Measurements from ENCODE around the gene TCL1A. TPM values are rescaled to one million over a fixed set of nuclear protein-coding genes. Genes with fewer than 3 reads are reported as not detected.

Gene TCL1A
- total RNA-seq, 4 donors from 2014 or later, result 3.7 to 19.5 TPM; not detected in 2

DNA sequence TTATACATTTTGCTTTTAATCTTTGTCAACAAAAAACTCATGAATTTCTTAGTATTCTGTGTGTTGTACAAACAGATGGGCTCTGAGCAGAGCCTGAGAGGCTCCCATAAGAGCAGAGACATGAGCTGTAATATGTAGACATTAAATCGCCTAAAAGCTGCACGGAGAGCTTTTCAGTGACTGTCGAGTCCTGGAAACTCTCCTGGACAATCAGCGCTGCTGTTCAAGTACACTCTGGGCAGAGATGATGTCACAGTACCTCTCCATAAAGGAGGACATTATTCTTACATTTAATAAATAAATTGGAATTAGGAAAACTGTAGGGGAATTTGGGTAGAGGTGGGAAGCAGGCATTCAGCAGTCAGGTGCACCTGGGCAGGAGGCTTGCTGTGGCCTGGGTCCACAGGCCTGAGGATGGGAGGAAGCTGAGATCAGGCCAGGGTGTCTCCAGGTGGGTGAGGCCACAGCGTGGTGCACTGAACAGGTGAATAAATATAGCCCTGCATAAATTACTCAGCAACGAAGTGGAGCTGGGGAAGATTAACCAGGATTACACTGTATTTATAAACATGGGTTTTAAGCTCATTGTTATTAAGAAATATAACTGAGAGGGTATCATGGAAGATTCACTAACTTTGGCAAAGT is 13.3 kb upstream of the TCL1A start:
- TF ChIP-seq, protein P1, sequence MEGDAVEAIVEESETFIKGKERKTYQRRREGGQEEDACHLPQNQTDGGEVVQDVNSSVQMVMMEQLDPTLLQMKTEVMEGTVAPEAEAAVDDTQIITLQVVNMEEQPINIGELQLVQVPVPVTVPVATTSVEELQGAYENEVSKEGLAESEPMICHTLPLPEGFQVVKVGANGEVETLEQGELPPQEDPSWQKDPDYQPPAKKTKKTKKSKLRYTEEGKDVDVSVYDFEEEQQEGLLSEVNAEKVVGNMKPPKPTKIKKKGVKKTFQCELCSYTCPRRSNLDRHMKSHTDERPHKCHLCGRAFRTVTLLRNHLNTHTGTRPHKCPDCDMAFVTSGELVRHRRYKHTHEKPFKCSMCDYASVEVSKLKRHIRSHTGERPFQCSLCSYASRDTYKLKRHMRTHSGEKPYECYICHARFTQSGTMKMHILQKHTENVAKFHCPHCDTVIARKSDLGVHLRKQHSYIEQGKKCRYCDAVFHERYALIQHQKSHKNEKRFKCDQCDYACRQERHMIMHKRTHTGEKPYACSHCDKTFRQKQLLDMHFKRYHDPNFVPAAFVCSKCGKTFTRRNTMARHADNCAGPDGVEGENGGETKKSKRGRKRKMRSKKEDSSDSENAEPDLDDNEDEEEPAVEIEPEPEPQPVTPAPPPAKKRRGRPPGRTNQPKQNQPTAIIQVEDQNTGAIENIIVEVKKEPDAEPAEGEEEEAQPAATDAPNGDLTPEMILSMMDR (IDR thresholded peaks at IDR 0.05), result no peak
- TF ChIP-seq EP300 (IDR thresholded peaks at IDR 0.05; ENCODE audit: low read depth), result no peak
- TF ChIP-seq POLR2A (IDR thresholded peaks at IDR 0.05), result no peak
- TF ChIP-seq POLR2AphosphoS5 (IDR thresholded peaks at IDR 0.05), result no peak
- in situ Hi-C loops (cut with MboI; ENCODE audit: low pct_ligation_motif_present in 1 of 4, low pct_unique_long_range_greater_than_20kb in 1 of 4, low sequenced_read_pairs in 3 of 4) (no loop called here), intact Hi-C loops (cut with DNase I; ENCODE audit: low total_unique reads) (no loop called here)
- Histone ChIP-seq H3K27ac (no peak overlapping the region), H3K9me3 (peaks cover 2 to 8% of the 10 kb centered on the region in 2 donors), H3K27me3 (no peaks in the 10 kb centered on the region), H3K4me3 (no peak overlapping the region), H3K36me3 (no peaks in the 10 kb centered on the region), H3K4me1 (no peaks in the 10 kb centered on the region)
- no peak for DNase-seq
- 61 to 62% methylated on average over 3 to 6 of the region's 6 CpGs for WGBS, 2 donors (ENCODE audit: low coverage in 1 of 2)

DNA sequence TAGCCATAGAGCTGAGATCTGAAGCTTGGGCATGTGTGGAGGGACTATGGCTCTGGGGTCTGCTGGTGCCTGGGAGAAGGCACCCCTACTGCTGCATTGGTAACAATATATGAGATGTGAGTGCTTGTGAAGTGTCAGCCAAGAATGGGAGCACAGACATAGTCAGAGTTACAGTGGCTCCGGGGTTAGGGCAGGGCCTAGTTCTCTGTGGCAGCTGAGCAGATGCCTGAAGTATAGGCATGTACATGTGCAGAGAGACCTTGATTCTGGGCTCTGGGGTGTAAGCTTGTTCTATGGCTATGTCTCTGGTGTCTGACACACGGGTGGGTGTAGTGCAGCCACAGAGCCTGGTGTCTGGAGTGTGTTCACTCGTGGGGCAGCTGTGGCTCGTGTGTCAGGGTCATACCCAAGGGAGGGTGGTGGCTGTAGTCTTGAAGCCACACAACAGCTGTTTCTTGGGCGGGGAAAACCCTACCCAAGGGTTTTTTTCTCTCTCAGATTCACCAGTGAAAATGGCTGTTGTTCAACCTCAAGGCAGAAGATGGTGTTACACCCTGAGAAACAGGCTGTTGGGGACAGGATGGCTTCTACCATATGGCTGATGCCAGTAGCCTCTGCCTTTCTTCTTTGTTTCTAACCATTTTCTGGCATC is 11.9 kb upstream of the TCL1A start:
- in situ Hi-C loops (cut with MboI; ENCODE audit: low pct_ligation_motif_present in 1 of 4, low pct_unique_long_range_greater_than_20kb in 1 of 4, low sequenced_read_pairs in 3 of 4) (no loop called here), intact Hi-C loops (cut with DNase I; ENCODE audit: low total_unique reads) (no loop called here)
- DNase-seq, result no peak
- Histone ChIP-seq H3K4me3 (no peak overlapping the region), H3K36me3 (no peaks in the 10 kb centered on the region), H3K9me3 (peaks cover 5 to 8% of the 10 kb centered on the region in 2 donors), H3K4me1 (no peaks in the 10 kb centered on the region), H3K27me3 (no peaks in the 10 kb centered on the region), H3K27ac (no peak overlapping the region)
- TF ChIP-seq, protein P1 (IDR thresholded peaks at IDR 0.05), result no peak
- TF ChIP-seq POLR2AphosphoS5 (IDR thresholded peaks at IDR 0.05), result no peak
- TF ChIP-seq EP300 (IDR thresholded peaks at IDR 0.05; ENCODE audit: low read depth), result no peak
- WGBS, 2 donors (ENCODE audit: low coverage in 1 of 2), result 40 to 51% methylated on average over 1 to 5 of the region's 5 CpGs

DNA sequence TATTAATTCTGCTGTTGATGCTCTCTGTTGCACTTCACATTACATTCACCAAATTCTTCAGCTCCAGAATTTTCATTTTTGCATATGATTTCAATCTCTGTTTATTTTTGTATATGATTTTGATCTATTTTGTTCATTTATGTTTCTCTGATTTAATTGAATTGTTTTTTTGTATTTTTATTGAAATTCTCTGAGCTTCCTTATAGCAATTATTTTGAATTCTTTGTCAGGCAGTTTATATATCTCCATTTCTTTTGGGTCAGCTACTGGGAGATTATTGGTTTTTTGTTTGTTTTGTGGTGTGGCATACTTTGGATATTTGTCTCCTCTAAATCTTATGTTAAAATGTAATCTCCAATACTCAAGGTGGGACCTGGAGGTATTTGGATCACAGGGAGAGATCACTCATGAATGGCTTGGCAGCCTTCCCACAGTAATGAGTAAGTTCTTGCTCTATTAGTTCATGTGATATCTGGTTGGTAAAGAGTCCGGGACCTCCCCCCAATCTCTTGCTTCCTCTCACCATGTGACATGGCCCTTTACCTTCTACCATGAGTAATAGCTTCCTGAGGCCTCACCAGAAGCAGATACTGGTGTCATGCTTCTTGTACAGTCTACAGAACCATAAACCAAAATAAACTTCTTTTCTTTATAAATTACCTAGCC is 8.7 kb upstream of the TCL1A start:
- in situ Hi-C loops (cut with MboI; ENCODE audit: low pct_ligation_motif_present in 1 of 4, low pct_unique_long_range_greater_than_20kb in 1 of 4, low sequenced_read_pairs in 3 of 4), result no loop called here
- Histone ChIP-seq H3K27ac (no peak overlapping the region), H3K36me3 (no peaks in the 10 kb centered on the region), H3K9me3 (peaks cover 5 to 8% of the 10 kb centered on the region in 2 donors), H3K4me1 (no peaks in the 10 kb centered on the region), H3K27me3 (no peaks in the 10 kb centered on the region), H3K4me3 (no peak overlapping the region)
- WGBS, 2 donors (ENCODE audit: low coverage in 1 of 2), result 50 to 89% methylated on average over 1 of the region's 1 CpG
- TF ChIP-seq POLR2A (IDR thresholded peaks at IDR 0.05) (no peak), POLR2AphosphoS5 (IDR thresholded peaks at IDR 0.05) (no peak), EP300 (IDR thresholded peaks at IDR 0.05; ENCODE audit: low read depth) (no peak)
- TF ChIP-seq, protein P1 (IDR thresholded peaks at IDR 0.05), result no peak
- no peak for DNase-seq
- intact Hi-C loops (cut with DNase I; ENCODE audit: low total_unique reads), result no loop called here

DNA sequence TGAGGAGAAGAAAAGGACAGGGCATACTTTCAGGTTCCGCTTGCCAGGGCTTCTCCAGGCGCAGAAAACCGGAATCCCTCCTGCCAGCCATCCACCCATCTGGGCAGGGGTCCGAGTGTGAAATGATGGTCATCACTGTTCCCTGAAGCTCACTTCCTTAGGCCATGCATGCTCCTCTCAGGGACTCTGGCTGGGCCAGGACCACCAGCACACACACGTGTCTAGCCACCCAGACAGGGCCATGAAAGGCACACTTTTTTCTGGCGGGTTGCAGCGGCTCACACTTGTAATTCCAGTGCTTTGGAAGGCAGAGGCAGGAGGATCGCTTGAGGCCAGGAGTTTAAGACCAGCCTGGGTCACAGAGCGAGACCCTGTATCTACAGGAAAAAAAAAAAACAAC is 1.5 kb downstream of the TCL1A start:
- TF ChIP-seq POLR2AphosphoS5 (IDR thresholded peaks at IDR 0.05) (no peak), EP300 (IDR thresholded peaks at IDR 0.05; ENCODE audit: low read depth) (no peak), POLR2A (IDR thresholded peaks at IDR 0.05) (no peak)
- TF ChIP-seq, protein P1 (IDR thresholded peaks at IDR 0.05), result no peak
- Histone ChIP-seq H3K27me3 (peaks cover 20% of the 10 kb centered on the region), H3K27ac (no peak overlapping the region), H3K36me3 (no peaks in the 10 kb centered on the region), H3K4me3 (no peak overlapping the region), H3K9me3 (no peaks in the 10 kb centered on the region), H3K4me1 (no peaks in the 10 kb centered on the region)
- 66 to 87% methylated on average over 3 to 9 of the region's 9 CpGs for WGBS, 2 donors (ENCODE audit: low coverage in 1 of 2)
- in situ Hi-C loops (cut with MboI; ENCODE audit: low pct_ligation_motif_present in 1 of 4, low pct_unique_long_range_greater_than_20kb in 1 of 4, low sequenced_read_pairs in 3 of 4), result no loop called here
- no peak for DNase-seq
- intact Hi-C loops (cut with DNase I; ENCODE audit: low total_unique reads), result no loop called here

Data from transverse colon (tissue), 4 donors.